Measurements from ENCODE around the gene RPS23.

RPS23 gene

GRCh38 chr5:82277987-82278710 is at the start of gene RPS23:
TSS of gene RPS23 (minus strand) at chr5:82278354. CDS start at chr5:82278323, 31 bp downstream.
- Histone ChIP-seq H3K4me3 (IDR thresholded peaks at IDR 0.05; ENCODE audit: insufficient read depth, low read depth, low read length) (peak within 1 kb of the TSS; percentile 35), H3K4me2 (peak within 1 kb of the TSS; percentile 85), H3K36me3 (ENCODE audit: insufficient read depth) (peaks cover 21% of the 10 kb centered on the region; the same call in 1 of the 2 replicates), H2AFZ (ENCODE audit: low read depth) (peak within 1 kb of the TSS; percentile 87), H3K27me3 (ENCODE audit: insufficient read depth, low read depth) (no peaks in the 10 kb centered on the region), H3K9ac (peak within 1 kb of the TSS; percentile 92), H4K20me1 (ENCODE audit: insufficient read depth) (no peaks in the 10 kb centered on the region), H3K79me2 (ENCODE audit: insufficient read depth, low read depth) (peaks cover 20% of the 10 kb centered on the region), H3K4me1 (ENCODE audit: low read depth, poor library complexity, severe bottlenecking) (peaks cover 19% of the 10 kb centered on the region), H3K27ac (peak within 1 kb of the TSS; percentile 65)
- TF ChIP-seq CTCF (conservative IDR thresholded peaks at IDR 0.05; ENCODE audit: low read depth, low read length): no peak

- no peak overlapping the region for H3K4me3 ChIP-seq (IDR thresholded peaks at IDR 0.05; ENCODE audit: insufficient read depth, low read depth, low read length)
- no peaks in the 10 kb centered on the region for H4K20me1 ChIP-seq (ENCODE audit: insufficient read depth)
- no peak for TF ChIP-seq CTCF (conservative IDR thresholded peaks at IDR 0.05; ENCODE audit: low read depth, low read length)
- no peak overlapping the region for H2AFZ ChIP-seq (ENCODE audit: low read depth)
- H3K27me3 ChIP-seq (ENCODE audit: insufficient read depth, low read depth): no peaks in the 10 kb centered on the region
- no peak overlapping the region for H3K9ac ChIP-seq
- no peak overlapping the region for H3K27ac ChIP-seq
- no peaks in the 10 kb centered on the region for H3K79me2 ChIP-seq (ENCODE audit: insufficient read depth, low read depth)
- no peak overlapping the region for H3K4me2 ChIP-seq
- H3K36me3 ChIP-seq (ENCODE audit: insufficient read depth): no peaks in the 10 kb centered on the region
- H3K4me1 ChIP-seq (ENCODE audit: low read depth, poor library complexity, severe bottlenecking): no peaks in the 10 kb centered on the region
These were observed 49.8 kb upstream of the RPS23 start for GRCh38 chr5:82327941-82328340.

- TF ChIP-seq CTCF (conservative IDR thresholded peaks at IDR 0.05; ENCODE audit: low read depth, low read length): no peak
- H3K79me2 ChIP-seq (ENCODE audit: insufficient read depth, low read depth): no peaks in the 10 kb centered on the region
- H4K20me1 ChIP-seq (ENCODE audit: insufficient read depth): no peaks in the 10 kb centered on the region
- H3K4me2 ChIP-seq: no peak overlapping the region
- H3K27me3 ChIP-seq (ENCODE audit: insufficient read depth, low read depth): no peaks in the 10 kb centered on the region
- no peak overlapping the region for H3K9ac ChIP-seq
- H3K4me1 ChIP-seq (ENCODE audit: low read depth, poor library complexity, severe bottlenecking): no peaks in the 10 kb centered on the region
- H2AFZ ChIP-seq (ENCODE audit: low read depth): no peak overlapping the region
- no peaks in the 10 kb centered on the region for H3K36me3 ChIP-seq (ENCODE audit: insufficient read depth)
- no peak overlapping the region for H3K27ac ChIP-seq
- no peak overlapping the region for H3K4me3 ChIP-seq (IDR thresholded peaks at IDR 0.05; ENCODE audit: insufficient read depth, low read depth, low read length)
These were observed 47.8 kb upstream of the RPS23 start for GRCh38 chr5:82325996-82326395.

- TF ChIP-seq CTCF (conservative IDR thresholded peaks at IDR 0.05; ENCODE audit: low read depth, low read length): no peak
- no peak overlapping the region for H2AFZ ChIP-seq (ENCODE audit: low read depth)
- no peak overlapping the region for H3K9ac ChIP-seq
- H3K4me3 ChIP-seq (IDR thresholded peaks at IDR 0.05; ENCODE audit: insufficient read depth, low read depth, low read length): no peak overlapping the region
- H3K36me3 ChIP-seq (ENCODE audit: insufficient read depth): no peaks in the 10 kb centered on the region
- no peaks in the 10 kb centered on the region for H3K79me2 ChIP-seq (ENCODE audit: insufficient read depth, low read depth)
- H4K20me1 ChIP-seq (ENCODE audit: insufficient read depth): no peaks in the 10 kb centered on the region
- H3K4me1 ChIP-seq (ENCODE audit: low read depth, poor library complexity, severe bottlenecking): no peaks in the 10 kb centered on the region
- no peaks in the 10 kb centered on the region for H3K27me3 ChIP-seq (ENCODE audit: insufficient read depth, low read depth)
- H3K27ac ChIP-seq: no peak overlapping the region
- no peak overlapping the region for H3K4me2 ChIP-seq
These were observed 47.0 kb upstream of the RPS23 start for GRCh38 chr5:82325155-82325554.
